Measurements from ENCODE around the gene URI1.

Gene URI1

DNA sequence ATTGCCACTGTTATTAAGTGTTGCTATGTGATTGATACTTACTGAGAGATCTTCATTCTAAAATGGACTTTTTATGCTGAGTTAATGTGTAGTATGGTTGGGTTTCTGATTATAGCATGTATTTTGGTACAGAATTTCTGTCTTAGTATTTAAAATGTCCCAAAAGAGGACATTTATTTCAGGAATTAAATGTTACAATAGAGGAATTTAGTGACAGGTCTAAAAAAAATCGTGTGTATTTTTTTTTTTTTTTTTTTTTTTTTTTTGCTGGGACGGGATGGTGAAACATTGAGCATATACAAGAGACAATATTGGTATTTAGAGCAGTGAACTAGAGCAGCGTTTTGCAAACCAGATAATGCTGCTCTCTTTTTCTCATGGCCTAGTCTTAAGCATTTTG is 27.9 kb downstream of the URI1 start:
- Histone ChIP-seq H2AFZ (ENCODE audit: low read length, unreplicated experiment) (no peak overlapping the region), H3K27ac (ENCODE audit: low read depth, low read length) (no peak overlapping the region), H3K4me3 (ENCODE audit: low read depth, low read length) (no peak overlapping the region), H3K4me1 (ENCODE audit: control insufficient read depth, insufficient read depth, low read length, unreplicated experiment) (peaks cover 28% of the 10 kb centered on the region), H3K36me3 (ENCODE audit: insufficient read depth, low read length) (no peaks in the 10 kb centered on the region), H3K79me2 (ENCODE audit: control insufficient read depth, insufficient read depth, low read length, unreplicated experiment) (peaks cover 79% of the 10 kb centered on the region), H3K27me3 (ENCODE audit: insufficient read depth, low read length) (no peaks in the 10 kb centered on the region)

DNA sequence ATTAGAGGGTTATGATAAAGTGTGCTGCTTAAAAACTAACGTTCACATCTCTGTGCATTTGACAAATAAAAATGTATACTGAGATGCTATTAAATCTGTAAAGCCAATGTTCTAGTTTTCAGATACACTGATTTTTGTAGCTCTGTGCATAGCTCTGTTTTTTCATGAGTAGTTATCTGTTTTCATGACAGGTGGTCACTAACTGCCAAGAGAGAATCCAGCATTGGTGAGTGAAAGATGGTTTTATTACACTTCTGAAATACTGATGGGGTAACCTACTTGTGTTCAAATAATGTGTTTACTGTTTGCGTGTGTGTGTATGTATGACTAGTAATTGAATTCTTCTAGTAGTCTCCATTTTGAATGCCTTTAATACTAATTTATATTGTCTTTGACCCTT is 29.0 kb downstream of the URI1 start:
- Histone ChIP-seq H3K27ac (ENCODE audit: low read depth, low read length) (no peak overlapping the region), H3K4me1 (ENCODE audit: control insufficient read depth, insufficient read depth, low read length, unreplicated experiment) (peaks cover 21% of the 10 kb centered on the region), H3K4me3 (ENCODE audit: low read depth, low read length) (no peak overlapping the region), H2AFZ (ENCODE audit: low read length, unreplicated experiment) (no peak overlapping the region), H3K36me3 (ENCODE audit: insufficient read depth, low read length) (no peaks in the 10 kb centered on the region), H3K79me2 (ENCODE audit: control insufficient read depth, insufficient read depth, low read length, unreplicated experiment) (peaks cover 75% of the 10 kb centered on the region), H3K27me3 (ENCODE audit: insufficient read depth, low read length) (no peaks in the 10 kb centered on the region)

- Histone ChIP-seq H3K36me3 (ENCODE audit: insufficient read depth, low read length) (no peaks in the 10 kb centered on the region), H3K27ac (ENCODE audit: low read depth, low read length) (no peak overlapping the region), H3K27me3 (ENCODE audit: insufficient read depth, low read length) (no peaks in the 10 kb centered on the region)
These were observed 29.6 kb downstream of the URI1 start for GRCh38 chr19:29971648-29972047.

DNA sequence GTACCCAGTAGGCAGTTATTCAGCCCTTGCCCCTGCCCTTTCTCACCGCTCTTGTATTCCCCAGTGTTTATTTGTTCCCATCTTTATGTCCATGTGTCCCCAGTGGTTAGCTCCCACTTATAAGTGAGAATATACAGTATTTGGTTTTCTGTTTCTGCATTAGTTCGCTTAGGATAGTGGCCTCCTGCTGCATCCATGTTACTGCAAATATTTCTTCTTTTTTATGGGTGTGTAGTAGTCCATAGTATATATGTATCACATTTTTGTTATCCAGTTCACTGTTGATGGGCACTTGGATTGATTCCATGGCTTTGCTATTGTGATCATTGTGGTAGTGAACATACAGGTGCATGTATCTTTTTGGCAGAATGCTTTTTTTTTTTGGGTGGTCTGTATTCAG is 32.7 kb downstream of the URI1 start:
- Histone ChIP-seq H3K4me1 (ENCODE audit: control insufficient read depth, insufficient read depth, low read length, unreplicated experiment) (peaks cover 3% of the 10 kb centered on the region), H3K27me3 (ENCODE audit: insufficient read depth, low read length) (no peaks in the 10 kb centered on the region), H3K36me3 (ENCODE audit: insufficient read depth, low read length) (no peaks in the 10 kb centered on the region), H3K27ac (ENCODE audit: low read depth, low read length) (no peak overlapping the region), H3K4me3 (ENCODE audit: low read depth, low read length) (no peak overlapping the region), H2AFZ (ENCODE audit: low read length, unreplicated experiment) (no peak overlapping the region), H3K79me2 (ENCODE audit: control insufficient read depth, insufficient read depth, low read length, unreplicated experiment) (peaks cover 69% of the 10 kb centered on the region)

More at GRCh38 chr19:29971648-29972047, 29.6 kb downstream of the URI1 start:
- Histone ChIP-seq H3K4me3 (ENCODE audit: low read depth, low read length) (no peak overlapping the region), H3K4me1 (ENCODE audit: control insufficient read depth, insufficient read depth, low read length, unreplicated experiment) (peaks cover 15% of the 10 kb centered on the region), H2AFZ (ENCODE audit: low read length, unreplicated experiment) (no peak overlapping the region), H3K79me2 (ENCODE audit: control insufficient read depth, insufficient read depth, low read length, unreplicated experiment) (peaks cover 77% of the 10 kb centered on the region)

DNA sequence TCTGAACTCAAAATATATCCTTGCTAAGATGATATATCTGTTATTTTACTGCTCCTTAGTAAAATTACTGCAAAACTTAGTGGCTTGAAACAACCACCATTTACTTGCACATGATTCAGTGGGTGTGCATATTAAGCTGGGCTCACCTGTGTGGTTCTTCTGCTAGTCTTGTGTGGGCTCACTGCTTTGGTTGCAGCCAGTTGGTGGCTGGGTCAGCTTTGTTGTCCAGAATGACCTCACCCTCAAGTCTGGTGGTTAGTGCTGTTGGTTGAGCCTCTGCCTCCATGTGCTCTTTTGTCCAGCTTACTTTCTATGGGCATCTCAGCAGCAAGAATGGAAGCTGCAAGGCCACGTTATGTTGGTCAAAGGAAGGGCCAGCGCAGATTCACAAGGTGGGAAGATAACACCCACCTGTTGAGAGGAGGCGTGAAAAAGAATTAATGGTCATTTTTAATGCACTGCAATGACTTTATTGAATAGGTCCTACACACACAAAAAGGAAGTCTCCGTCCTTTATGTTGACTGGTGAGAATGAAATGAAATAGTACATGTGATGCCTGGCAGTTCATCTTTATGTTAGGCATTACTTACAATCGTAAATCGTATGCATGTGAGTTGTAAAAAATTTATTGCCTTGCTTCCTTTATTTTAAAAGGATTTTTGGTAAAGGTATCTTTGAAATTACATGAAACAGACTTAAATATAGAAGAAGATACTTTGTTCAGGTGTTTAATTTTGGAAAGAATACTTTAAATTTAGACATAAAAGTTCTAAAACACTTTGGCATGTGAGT is 34.3 kb downstream of the URI1 start:
- Histone ChIP-seq H3K79me2 (ENCODE audit: control insufficient read depth, insufficient read depth, low read length, unreplicated experiment) (peaks cover 61% of the 10 kb centered on the region), H3K36me3 (ENCODE audit: insufficient read depth, low read length) (no peaks in the 10 kb centered on the region), H3K4me1 (ENCODE audit: control insufficient read depth, insufficient read depth, low read length, unreplicated experiment) (no peaks in the 10 kb centered on the region), H3K4me3 (ENCODE audit: low read depth, low read length) (no peak overlapping the region), H2AFZ (ENCODE audit: low read length, unreplicated experiment) (no peak overlapping the region), H3K27ac (ENCODE audit: low read depth, low read length) (no peak overlapping the region), H3K27me3 (ENCODE audit: insufficient read depth, low read length) (no peaks in the 10 kb centered on the region)

DNA sequence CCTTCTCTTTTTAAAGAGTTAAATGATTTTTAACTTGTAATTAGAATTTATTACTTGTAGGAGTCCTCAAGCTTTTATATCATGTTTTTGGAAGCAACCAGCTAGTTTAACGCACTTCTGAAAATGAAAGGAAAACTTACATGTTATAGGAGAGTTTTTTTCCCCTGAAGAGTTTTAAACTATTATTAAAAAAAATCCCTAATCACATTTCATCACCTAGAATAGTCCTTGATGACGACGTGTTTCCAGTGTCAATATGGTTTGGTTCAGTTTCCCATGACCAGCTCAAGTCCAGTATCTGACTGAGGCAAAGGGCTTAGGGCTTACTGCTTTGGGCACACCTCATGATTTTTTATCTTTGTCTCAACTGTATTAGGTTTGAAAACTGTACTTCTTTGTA is 36.0 kb downstream of the URI1 start:
- Histone ChIP-seq H3K27ac (ENCODE audit: low read depth, low read length) (no peak overlapping the region), H3K4me1 (ENCODE audit: control insufficient read depth, insufficient read depth, low read length, unreplicated experiment) (no peaks in the 10 kb centered on the region), H3K79me2 (ENCODE audit: control insufficient read depth, insufficient read depth, low read length, unreplicated experiment) (peaks cover 54% of the 10 kb centered on the region), H3K27me3 (ENCODE audit: insufficient read depth, low read length) (no peaks in the 10 kb centered on the region), H2AFZ (ENCODE audit: low read length, unreplicated experiment) (no peak overlapping the region), H3K36me3 (ENCODE audit: insufficient read depth, low read length) (no peaks in the 10 kb centered on the region), H3K4me3 (ENCODE audit: low read depth, low read length) (no peak overlapping the region; the same call in 1 of the 2 replicates)

DNA sequence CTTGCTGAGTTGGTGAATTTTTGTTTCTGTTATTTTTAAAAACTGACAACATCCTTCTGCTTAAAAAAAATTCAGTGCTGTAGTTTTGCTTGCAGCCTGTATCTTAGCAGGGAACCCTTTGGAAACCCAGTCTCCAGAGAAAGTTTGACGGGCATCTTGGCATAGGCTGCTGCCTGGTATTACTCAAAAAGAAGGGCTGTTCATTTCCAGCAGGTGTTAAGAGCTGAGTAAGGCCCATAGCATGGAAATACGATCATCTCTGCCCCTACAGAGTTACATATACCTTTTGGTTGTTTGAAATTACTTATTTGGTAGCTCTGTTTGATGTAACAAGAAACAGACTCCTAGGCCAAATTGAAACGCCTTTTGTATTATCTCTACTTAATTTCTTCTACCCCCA is 41.5 kb downstream of the URI1 start:
- Histone ChIP-seq H3K4me1 (ENCODE audit: control insufficient read depth, insufficient read depth, low read length, unreplicated experiment) (no peaks in the 10 kb centered on the region), H2AFZ (ENCODE audit: low read length, unreplicated experiment) (no peak overlapping the region), H3K27ac (ENCODE audit: low read depth, low read length) (no peak overlapping the region), H3K79me2 (ENCODE audit: control insufficient read depth, insufficient read depth, low read length, unreplicated experiment) (peaks cover 31% of the 10 kb centered on the region), H3K36me3 (ENCODE audit: insufficient read depth, low read length) (peaks cover 12% of the 10 kb centered on the region; the same call in 1 of the 2 replicates), H3K27me3 (ENCODE audit: insufficient read depth, low read length) (no peaks in the 10 kb centered on the region), H3K4me3 (ENCODE audit: low read depth, low read length) (no peak overlapping the region)

GRCh38 chr19:29985196-29985595 is 43.2 kb downstream of the URI1 start:
- Histone ChIP-seq H3K4me3 (ENCODE audit: low read depth, low read length) (no peak overlapping the region), H3K79me2 (ENCODE audit: control insufficient read depth, insufficient read depth, low read length, unreplicated experiment) (peaks cover 27% of the 10 kb centered on the region), H3K27ac (ENCODE audit: low read depth, low read length) (no peak overlapping the region), H3K27me3 (ENCODE audit: insufficient read depth, low read length) (no peaks in the 10 kb centered on the region), H2AFZ (ENCODE audit: low read length, unreplicated experiment) (no peak overlapping the region), H3K36me3 (ENCODE audit: insufficient read depth, low read length) (peaks cover 16% of the 10 kb centered on the region; the same call in 1 of the 2 replicates), H3K4me1 (ENCODE audit: control insufficient read depth, insufficient read depth, low read length, unreplicated experiment) (no peaks in the 10 kb centered on the region)

GRCh38 chr19:29988351-29988750 is 46.3 kb downstream of the URI1 start:
- Histone ChIP-seq H3K4me3 (ENCODE audit: low read depth, low read length) (no peak overlapping the region), H3K4me1 (ENCODE audit: control insufficient read depth, insufficient read depth, low read length, unreplicated experiment) (no peaks in the 10 kb centered on the region), H3K27ac (ENCODE audit: low read depth, low read length) (no peak overlapping the region), H3K27me3 (ENCODE audit: insufficient read depth, low read length) (no peaks in the 10 kb centered on the region), H3K79me2 (ENCODE audit: control insufficient read depth, insufficient read depth, low read length, unreplicated experiment) (peaks cover 20% of the 10 kb centered on the region), H2AFZ (ENCODE audit: low read length, unreplicated experiment) (no peak overlapping the region), H3K36me3 (ENCODE audit: insufficient read depth, low read length) (peaks cover 30% of the 10 kb centered on the region)

- Histone ChIP-seq H2AFZ (ENCODE audit: low read length, unreplicated experiment) (no peak overlapping the region), H3K27ac (ENCODE audit: low read depth, low read length) (no peak overlapping the region), H3K36me3 (ENCODE audit: insufficient read depth, low read length) (peaks cover 29% of the 10 kb centered on the region), H3K4me1 (ENCODE audit: control insufficient read depth, insufficient read depth, low read length, unreplicated experiment) (no peaks in the 10 kb centered on the region), H3K4me3 (ENCODE audit: low read depth, low read length) (no peak overlapping the region), H3K27me3 (ENCODE audit: insufficient read depth, low read length) (no peaks in the 10 kb centered on the region), H3K79me2 (ENCODE audit: control insufficient read depth, insufficient read depth, low read length, unreplicated experiment) (peaks cover 13% of the 10 kb centered on the region)
These were observed 50.3 kb downstream of the URI1 start for GRCh38 chr19:29992233-29992867.

- Histone ChIP-seq H3K27ac (ENCODE audit: low read depth, low read length) (no peak overlapping the region), H3K79me2 (ENCODE audit: control insufficient read depth, insufficient read depth, low read length, unreplicated experiment) (peaks cover 20% of the 10 kb centered on the region), H3K4me1 (ENCODE audit: control insufficient read depth, insufficient read depth, low read length, unreplicated experiment) (no peaks in the 10 kb centered on the region), H3K4me3 (ENCODE audit: low read depth, low read length) (no peak overlapping the region), H2AFZ (ENCODE audit: low read length, unreplicated experiment) (no peak overlapping the region), H3K27me3 (ENCODE audit: insufficient read depth, low read length) (no peaks in the 10 kb centered on the region), H3K36me3 (ENCODE audit: insufficient read depth, low read length) (peaks cover 8% of the 10 kb centered on the region; the same call in 1 of the 2 replicates)
These were observed 57.5 kb downstream of the URI1 start for GRCh38 chr19:29999490-29999889.
